GM18508 (cell line): ENCODE results near the gene ANKRD39.
"Not testable (repeated sequence)": the region's sequence is repeated elsewhere in the genome, so short reads cannot be mapped to it uniquely, and the experiment has no call there.

Source experiments
- ATAC-seq: cut with Tn5 transposase; IDR thresholded peaks from one replicate; pipeline ENCODE4 v1.9.1; 2021; ENCODE audit warnings: moderate number of reproducible peaks; ENCODE audit not compliant: insufficient read depth, unreplicated experiment

Gene ANKRD39

DNA sequence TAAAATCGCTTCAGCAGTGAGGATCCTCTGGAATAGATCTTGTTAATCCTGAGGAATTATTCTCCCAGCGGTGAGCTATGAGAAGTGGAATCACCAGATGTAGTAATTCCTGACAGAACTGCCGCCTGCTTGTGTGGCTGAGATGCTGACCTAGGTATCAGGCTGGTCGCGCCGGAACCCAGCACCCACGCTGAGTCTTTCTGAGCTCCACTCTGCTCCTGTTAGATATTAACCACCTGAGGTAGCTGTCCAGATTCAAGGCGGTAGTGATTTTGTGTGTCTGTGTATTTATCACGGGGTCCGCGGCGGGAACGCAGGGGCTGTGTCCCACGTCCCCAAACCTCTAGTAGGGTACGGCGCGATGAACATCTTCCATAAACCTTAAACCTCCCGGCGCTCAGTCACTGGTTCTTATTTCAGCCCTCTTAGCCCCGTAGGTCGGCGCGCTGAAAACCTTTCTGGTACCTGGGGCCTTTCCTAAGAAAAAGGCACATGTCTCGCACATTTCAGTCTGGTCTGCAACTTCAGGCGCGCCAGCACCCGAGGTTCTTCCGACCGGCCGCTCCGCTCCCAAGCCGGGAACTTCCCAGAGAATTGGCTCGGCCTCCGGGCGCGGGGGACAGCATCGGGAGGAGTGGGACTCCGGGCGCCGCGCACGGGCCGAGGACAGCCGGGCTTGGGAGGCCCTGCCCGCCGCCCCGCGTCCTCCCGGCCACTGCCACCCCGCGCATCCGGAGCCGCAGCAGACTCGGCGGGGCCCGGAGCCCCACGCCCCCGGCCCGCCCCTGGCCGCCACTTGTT lies 42.3 kb downstream of the ANKRD39 start:
- no peak for ATAC-seq

DNA sequence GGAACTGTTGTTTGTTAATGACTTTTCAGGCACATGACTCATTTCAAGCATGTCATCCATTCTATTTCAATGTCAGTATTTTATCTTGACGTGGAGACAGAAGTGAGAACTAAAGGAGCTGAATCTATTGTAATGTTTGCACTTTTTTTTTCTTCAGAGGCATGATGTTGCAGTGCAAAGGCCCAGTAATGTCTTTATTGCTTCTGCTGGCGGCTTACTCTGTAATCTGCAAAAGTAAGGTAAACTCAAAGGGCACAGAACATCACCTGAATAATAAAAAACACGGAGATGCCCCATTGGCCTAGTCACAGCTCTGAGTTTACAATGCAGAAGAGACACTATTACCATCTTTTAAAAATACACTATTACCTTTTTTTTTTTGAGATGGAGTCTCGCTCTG lies 44.2 kb downstream of the ANKRD39 start:
- ATAC-seq: no peak

DNA sequence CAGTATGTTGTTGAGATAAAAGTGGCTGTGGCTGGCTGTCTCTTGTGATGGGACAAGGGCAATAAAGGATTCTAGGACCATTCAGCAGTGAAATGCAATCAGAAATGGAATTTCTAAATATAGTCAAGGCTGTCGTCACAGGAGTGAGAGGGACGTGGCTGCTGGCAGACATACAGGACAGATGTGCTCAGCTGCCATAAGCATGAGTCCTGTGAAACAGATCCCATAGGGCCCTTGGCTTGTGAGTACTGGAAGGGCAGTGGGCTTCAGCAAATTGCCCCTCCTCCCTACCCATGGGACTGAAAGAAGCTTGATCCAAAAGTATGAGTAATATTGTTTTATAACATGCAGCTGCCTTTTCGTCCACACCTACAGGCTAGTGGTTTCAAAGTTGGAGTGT lies 45.9 kb downstream of the ANKRD39 start:
- no peak for ATAC-seq

DNA sequence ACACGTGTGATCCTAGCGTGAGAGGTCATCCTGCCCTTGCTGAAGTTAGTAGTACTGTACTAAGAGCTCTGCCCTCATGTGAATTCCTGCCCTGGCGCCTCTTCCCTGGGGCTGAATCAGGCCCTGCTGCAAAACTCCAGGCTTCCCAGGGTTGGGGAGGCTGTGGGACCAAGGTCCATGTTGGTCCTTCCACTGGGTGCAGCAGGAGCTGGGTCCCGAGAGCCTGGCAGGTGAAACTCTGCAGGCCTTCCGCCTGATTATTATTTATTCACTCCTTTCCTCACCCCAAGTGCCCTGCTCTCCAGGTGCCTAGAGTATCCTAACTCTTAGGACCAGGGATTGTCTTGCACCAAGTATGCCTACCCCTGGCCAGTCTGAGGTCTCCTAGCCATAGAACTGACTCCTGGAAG lies 47.0 kb downstream of the ANKRD39 start:
- ATAC-seq: no peak

DNA sequence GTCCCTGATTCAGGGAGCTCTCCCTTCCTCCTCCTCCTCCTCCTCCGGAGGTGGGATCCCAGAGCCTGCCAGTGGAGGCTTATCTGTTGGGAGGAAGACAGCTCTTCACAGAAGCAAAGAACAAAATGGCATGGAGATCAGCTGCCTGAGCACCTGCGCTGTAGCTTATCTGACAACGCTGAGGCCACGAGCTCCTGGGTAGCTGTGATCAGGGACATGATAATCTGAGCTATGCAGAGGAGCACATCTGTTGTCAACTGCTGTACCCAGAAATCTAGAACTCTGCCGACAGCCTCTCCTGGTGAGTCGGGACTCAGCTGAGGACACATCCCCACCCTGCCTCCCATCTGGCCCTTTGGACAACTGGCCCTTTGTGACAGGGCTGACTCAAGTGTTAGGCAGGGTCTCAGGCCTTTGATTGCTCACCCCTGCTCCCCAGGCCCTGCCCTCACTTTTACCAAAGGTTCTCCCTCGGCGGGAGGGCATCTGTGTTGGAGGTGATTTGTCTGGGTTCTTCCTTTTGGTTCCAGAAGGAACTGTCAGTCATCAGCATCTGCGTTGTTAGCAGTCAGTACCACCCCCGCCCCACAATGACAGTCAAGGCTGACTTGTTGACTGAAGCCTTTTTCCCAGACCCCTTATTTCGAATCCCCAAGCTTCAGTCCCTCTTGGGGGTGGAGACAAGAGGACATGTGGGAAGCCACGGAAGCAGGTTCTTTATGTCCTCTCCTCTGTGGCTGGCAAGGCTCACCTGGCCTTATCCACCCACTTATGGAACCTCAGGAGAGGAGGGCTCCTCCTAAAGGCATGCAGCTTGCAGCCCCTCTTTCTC lies 47.6 kb downstream of the ANKRD39 start:
- ATAC-seq: no peak

DNA sequence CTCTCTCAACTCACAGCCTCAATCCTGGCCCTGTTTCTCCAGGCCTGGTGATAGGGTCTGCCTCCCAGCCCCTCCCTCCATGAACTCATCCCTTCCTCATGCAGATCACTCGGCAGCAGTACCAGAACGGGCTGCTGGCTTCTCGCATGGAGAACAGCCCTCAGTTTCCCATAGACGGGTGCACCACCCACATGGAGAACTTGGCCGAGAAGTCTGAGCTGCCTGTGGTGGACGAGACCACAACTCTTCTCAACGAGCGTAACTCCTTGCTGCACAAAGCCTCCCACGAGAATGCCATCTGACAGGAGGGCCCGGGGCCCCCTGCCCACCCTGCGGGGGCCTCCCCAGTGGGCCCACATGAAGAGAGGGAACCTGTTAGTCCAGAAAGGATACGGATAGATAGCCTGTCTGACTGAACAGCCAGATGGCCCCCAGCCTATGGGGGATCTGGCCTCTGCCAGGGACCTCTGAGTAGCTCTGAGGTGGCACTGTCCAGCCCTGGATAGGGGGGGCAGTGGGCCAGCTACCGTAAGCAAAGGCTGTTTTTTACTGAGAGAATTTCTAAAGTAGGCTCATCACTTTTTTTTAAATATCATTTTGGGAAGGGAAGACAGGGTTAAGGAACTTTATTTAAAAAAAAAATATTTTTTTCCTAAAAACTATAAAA lies 48.5 kb downstream of the ANKRD39 start:
- ATAC-seq: no peak

DNA sequence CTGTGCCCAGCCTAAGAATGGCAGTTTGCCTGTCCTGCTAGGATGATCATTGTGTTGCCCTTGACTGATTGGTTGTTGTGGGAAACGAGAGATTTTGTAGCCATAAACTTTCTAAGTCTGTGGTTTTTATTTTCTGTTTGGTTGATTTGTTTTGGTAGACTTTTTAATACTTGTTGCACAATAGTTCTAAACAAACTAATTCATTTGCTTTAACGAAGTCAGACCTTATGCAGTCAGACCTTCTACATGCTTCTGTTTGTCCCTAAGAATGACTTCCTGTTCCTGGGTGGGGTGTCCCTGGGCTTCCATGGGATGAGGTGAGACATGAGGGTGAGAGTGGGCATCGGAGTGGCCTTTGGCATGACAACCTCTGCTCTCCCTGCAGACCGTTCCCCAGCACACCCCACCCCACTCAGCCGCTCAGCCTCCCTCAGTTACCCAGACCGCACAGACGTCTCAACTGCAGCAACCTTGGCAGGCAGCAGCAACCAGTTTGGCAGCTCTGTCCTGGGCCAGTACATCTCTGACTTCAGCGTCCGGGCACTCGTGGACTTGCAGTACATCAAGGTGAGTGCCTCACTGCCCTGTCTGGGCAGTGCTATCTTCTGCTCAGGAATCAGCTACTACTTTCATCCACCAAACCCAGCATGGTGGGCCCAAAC lies 49.5 kb downstream of the ANKRD39 start:
- no peak for ATAC-seq

DNA sequence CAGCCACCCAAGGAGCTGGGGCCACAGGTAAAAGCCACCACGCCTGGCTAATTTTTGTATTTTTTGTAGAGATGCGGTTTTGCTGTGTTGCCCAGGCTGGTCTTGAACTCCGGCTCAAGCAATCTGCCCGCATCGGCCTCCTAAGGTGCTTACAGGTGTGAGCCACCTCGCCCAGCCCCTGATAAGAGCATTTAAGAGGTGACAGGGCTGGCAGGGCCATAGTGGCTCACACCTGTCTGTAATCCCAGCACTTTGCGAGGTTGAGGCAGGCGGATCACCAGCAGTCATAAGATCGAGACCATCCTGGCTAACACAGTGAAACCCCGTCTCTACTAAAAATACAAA lies 50.7 kb downstream of the ANKRD39 start:
- ATAC-seq: no peak

DNA sequence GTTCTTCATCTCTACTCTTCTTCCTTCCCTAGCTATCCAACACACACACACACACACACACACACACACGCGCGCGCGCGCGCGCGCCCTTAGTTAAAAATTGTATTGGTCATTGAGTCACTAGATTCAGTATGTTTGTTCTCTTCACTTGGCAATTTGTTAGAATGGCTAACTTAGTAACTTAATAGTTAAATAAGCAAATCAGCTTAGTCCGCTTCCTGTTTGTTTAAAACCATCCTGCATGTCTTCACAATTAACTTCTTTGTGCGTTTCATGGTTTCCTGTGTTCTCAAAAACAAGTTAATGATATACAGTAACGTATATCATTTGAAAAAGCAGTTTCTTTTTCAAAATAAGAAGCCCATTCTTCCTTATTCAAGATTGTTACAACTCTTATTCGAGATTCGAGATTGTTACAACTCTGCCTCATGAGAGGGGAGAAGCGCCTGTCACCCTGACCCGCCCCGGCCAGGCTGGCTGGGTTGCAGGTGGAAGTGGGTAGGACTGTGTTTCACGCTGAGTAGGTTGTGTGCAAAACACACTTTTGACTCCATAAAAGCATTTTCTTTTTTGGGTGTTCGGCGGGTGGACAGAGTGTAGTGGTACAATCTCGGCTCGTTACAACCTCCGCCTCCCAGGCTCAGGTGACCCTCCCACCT lies 51.2 kb downstream of the ANKRD39 start:
- ATAC-seq: no peak

DNA sequence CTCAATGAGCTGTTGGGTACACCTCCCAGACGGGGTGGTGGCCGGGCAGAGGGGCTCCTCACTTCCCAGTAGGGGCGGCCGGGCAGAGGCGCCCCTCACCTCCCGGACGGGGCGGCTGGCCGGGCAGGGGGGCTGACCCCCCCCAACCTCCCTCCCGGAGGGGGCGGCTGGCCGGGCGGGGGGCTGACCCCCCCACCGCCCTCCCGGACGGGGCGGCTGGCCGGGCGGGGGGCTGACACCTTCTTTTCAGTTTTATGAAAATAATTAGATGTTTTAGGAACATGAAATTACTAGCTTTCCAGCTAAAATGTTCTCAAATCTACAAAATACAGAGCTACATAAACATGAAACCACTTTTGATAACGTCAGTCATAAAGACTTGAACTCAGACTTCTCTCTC lies 51.9 kb downstream of the ANKRD39 start:
- ATAC-seq: not testable (repeated sequence)

DNA sequence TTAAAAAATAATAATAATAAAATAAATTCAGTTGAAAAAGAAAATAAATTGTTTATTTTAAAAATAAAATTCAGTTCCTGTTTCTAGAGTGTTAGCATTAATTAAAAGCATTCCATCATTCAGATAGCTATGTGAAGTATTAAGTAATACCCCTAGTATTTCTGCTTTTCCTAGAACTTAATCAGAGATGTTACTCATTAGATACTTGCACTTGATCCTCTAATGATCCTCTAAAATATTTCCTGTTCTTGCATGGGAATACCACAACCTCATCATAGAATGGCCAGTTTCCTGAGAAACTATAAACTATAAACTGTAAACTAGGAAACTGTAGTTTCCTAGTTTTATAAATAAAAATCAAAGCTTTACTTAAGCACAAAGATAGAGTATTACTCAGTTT lies 52.8 kb downstream of the ANKRD39 start:
- ATAC-seq: no peak

DNA sequence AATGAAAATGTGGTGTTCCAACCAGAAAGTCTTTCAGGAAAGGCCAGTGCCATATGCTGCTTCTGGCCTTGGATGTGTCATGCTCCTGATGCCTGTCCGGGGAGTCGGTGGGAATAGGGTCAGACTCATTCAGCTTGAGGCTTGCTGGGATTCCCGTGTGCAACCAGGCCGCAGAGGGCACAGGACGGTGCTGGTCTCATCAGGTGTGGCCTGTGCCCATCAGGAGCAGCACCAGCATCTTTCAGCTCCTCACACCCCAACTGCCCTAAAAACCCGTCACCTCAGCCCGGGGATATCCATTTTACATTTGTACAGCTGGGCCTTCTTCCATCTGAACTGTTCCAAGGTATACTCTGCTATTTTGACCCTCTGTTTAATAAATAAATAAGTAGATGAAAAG lies 55.1 kb downstream of the ANKRD39 start:
- no peak for ATAC-seq

DNA sequence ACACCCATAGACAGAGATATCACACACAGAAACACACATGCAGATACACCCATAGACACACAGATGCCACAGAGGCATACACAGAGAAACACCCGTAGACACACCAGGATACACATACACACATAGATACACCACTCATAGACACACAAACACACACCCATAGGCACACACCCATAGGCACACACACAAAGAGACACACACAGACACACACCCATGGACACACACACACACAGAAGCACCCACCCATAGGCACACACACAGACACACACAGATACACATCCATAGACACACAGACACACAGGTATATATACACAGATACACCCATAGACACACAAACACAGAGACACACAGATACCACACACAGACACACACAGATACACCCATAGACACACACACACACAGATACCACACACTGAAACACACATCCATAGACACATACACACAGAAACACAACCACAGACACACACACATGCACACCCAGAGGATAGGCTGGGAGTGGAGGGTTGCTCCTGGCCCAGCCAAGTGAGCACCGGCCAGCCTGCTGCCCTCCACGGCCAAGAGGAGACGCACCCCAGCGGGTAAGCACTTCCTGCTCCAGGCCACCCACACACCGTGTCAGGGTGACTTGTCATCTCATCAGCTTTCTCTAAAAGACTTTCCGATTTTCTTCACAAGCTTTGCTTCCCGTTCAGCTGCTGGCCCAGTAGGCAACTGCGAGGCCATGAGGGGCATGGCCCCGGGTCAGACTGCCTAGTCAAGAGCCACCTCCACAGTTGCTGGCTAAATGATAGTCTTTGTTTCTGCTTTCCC lies 55.8 kb downstream of the ANKRD39 start:
- ATAC-seq: no peak

DNA sequence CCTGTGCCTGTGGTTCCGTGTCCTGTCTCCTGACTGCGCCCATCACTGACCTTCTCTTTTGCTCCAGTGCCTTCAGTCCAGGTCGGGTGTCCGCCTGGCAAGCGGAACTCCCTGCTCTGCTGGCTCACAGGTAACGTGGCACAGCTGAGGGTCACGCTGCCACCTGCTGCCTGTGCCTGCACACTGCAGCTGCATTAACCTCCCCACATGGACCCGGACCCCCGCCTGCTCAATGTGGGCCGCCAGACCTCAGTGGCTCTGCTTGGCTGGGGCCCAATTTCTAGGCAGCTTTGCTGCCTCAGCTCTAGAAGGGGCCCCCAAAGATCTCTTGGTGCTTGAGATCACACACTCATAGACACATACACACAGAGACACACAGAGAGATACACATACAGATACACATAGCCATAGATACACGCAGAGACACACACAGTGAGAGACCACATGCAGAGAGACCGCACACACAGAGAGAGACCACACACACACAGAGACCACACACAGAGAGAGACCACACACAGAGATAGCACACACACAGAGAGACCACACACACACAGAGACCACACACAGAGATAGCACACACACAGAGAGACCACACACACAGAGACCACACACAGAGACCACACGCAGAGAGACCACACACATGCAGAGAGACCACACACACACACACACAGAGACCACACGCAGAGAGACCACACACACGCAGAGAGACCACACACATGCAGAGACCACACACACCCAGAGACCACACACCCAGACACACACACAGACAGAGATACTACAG lies 56.6 kb downstream of the ANKRD39 start:
- ATAC-seq: no peak

DNA sequence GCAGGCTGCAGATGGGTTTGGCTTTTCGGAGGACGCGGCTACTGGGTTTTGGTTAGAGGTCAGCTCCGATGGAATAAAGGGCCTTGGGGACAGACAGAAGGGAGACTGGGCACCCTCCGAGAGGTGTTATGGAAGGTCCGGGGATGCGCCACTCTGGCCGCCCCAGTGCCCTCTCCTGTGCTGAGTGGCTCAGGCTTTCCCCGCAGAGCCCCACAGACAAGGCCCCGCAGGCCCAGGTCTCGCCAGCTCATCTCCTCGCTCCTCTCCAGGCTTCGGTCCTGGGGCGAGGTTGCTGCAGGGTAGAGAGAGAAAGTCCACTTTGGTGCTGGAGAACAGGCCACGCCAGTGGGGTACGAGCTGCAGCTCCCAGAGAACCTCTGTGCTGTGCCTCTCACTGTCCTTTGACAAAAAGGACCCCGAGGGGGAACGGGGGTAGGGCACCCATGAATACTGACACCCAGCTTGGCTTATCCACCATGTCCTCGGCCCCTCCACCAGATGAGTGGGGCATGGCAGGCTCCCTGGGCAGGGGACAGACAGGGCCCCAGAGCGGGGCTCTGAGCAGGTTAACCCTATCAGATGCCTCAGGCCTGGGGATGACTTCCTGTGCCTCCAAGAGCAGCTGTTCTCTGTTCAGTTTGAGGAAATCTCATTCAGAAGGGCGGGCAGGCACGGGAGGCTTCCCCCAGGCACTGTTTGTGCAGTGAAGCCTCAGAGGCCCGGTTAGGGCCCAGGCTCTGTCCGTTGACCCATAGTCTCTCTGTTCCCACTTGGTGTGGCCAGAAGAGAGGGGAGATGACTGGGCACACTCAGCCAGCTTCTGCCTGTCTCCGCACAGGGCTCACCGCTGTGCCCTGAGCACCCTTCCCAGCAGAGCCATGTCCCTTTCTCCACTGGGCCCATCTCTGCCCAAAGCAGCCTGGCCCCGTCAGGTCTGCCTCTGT lies 57.5 kb downstream of the ANKRD39 start:
- no peak for ATAC-seq

DNA sequence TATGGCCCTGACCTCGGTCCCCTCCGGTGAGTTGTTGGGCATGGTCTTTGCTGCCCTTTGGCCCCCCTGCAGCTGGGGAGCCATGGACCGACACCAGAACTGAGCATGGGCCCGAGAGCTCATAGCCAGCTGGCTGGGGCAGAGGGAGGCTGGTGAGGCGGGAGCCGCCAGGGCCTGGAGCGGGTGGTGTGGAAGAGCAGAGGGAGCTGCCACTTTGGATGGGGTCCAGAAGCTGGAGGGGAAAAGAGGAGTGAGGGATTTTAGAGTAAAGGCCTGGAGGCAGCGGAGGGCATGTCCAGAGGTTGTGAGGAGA lies 58.2 kb downstream of the ANKRD39 start:
- no peak for ATAC-seq

DNA sequence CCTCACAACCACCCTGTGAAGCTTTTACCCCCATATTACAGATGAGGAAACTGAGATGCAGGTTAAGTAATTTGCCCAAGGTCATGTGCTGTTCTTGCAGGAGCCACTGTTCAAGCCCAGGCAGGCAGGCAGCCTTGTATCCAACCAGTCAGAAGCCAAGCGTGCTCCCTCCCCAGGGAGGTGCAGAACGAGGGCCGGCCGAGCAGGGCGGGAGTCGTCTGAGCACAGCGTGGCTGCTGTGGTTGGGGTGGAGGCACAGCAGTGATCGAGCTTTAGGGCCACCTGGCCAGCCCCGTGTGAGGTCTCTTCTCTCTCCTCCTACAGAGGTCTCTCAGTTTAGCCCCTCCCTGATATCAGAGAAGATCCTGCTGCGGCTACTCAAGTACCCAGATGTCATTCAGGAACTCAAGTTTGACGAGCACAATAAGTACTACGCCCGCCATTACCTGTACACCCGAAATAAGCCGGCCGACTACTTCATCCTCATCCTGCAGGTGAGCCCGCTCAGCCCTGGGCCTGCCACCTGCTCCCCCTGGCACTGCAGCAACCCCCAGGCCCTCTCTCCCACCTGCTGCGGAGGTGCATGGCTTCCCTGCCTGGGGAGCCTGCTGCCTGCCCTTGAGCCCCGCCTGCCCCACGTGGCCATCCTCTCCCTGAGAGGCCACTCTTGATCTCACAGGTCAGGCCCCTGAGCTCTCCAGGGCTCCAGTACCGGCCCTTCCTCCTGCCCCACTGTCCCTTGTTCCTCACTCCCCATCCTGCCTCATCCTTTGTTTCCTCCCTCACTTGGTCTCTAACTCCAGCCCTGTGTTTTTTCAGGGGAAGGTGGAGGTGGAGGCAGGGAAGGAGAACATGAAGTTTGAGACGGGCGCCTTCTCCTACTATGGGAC lies 58.8 kb downstream of the ANKRD39 start:
- ATAC-seq: no peak
